ENCODE results near the gene NPIPB2. TPM values are rescaled to one million over a fixed set of nuclear protein-coding genes. Genes with fewer than 3 reads are reported as not detected.

NPIPB2 gene
- total and polyA plus RNA-seq, 2 of the 8 experiments (the other 6 are each of a cell fraction or from before 2014, with no cell fraction given), result 7.5 to 8.3 TPM

GRCh38 chr16:11914210-11915113 lies 27.4 kb downstream of the NPIPB2 start:
- Histone ChIP-seq H3K56ac (replicated peaks; ENCODE audit: insufficient read length, low read depth, low read length) (no peak overlapping the region), H3K9me3 (ENCODE audit: insufficient read depth in 2 of 2, low read depth in 1 of 2, low read length in 1 of 2) (no peaks in the 10 kb centered on the region), H3K36me3 (ENCODE audit: control insufficient read depth in 2 of 4, insufficient read depth in 4 of 4, low read length in 3 of 4) (0 out of 8 replicates have a peak, but pooled peaks cover 0 to 3% (median 0%) of the 10 kb centered on the region in 4 experiments), H2BK12ac (ENCODE audit: low read depth, low read length) (no peak overlapping the region), H3K23me2 (ENCODE audit: low read depth, low read length) (peaks cover 12% of the 10 kb centered on the region), H3K4me2 (ENCODE audit: insufficient read depth in 1 of 2, low read depth in 2 of 2, low read length in 2 of 2) (peak overlapping the region; percentile 79 to 84), H2BK120ac (replicated peaks; ENCODE audit: low read depth, low read length) (no peak overlapping the region), H3K79me2 (ENCODE audit: control insufficient read depth in 1 of 2, insufficient read depth in 2 of 2, low read length in 2 of 2) (peaks cover 34 to 57% of the 10 kb centered on the region in 2 experiments), H3K18ac (ENCODE audit: extremely low read depth, low read length) (peak overlapping the region; percentile 56; the same call in 1 of the 2 replicates), H2BK15ac (ENCODE audit: low read length) (no peak overlapping the region), H3K9ac (replicated peaks in 1 of 4; ENCODE audit: extremely low read depth in 1 of 4, low read depth in 3 of 4, low read length in 3 of 4) (peak overlapping the region in 3 of 4 experiments; percentile 58 to 80 (median 73); a peak in 5 of 7 replicates), H2AFZ (ENCODE audit: low read length) (peak overlapping the region; percentile 7), H4K8ac (ENCODE audit: extremely low read depth, insufficient read depth, low read length) (0 out of 2 replicates have a peak overlapping the region, but pooled peaks have one; percentile 4), H3K23ac (ENCODE audit: insufficient read length) (no peak overlapping the region), H3K79me1 (ENCODE audit: low read depth, low read length) (no peaks in the 10 kb centered on the region), H2BK20ac (ENCODE audit: low read length) (no peak overlapping the region), H2AK5ac (ENCODE audit: low read depth, low read length) (peak overlapping the region; percentile 9; the same call in 1 of the 2 replicates), H3K14ac (ENCODE audit: insufficient read length) (no peak overlapping the region), H3K4me3 (ENCODE audit: extremely low read depth in 1 of 4, insufficient read depth in 2 of 4, low read depth in 3 of 4, low read length in 4 of 4) (peak overlapping the region; percentile 77 to 99 (median 92)), H3K27ac (ENCODE audit: low read depth, low read length) (no peak overlapping the region), H3K27me3 (replicated peaks in 1 of 4; ENCODE audit: control insufficient read depth in 3 of 4, extremely low read depth in 1 of 4, insufficient read depth in 3 of 4, low read length in 3 of 4) (no peaks in the 10 kb centered on the region), H4K5ac (ENCODE audit: insufficient read length, low read depth, low read length) (no peak overlapping the region), H2BK5ac (ENCODE audit: low read depth, low read length) (no peak overlapping the region; the same call in 1 of the 2 replicates), H4K20me1 (replicated peaks in 1 of 2; ENCODE audit: control insufficient read depth in 1 of 2, insufficient read depth in 2 of 2, low read length in 2 of 2) (peaks cover 15 to 16% of the 10 kb centered on the region in 2 experiments), H3K4me1 (replicated peaks in 1 of 4; ENCODE audit: control insufficient read depth in 3 of 4, insufficient read depth in 4 of 4, low read length in 3 of 4) (peaks cover 0 to 10% (median 6%) of the 10 kb centered on the region in 4 experiments; a peak in 2 of 7 replicates), H4K91ac (replicated peaks; ENCODE audit: insufficient read length, low read length) (no peak overlapping the region), H3K4ac (replicated peaks; ENCODE audit: insufficient read length, low read depth, low read length) (no peak overlapping the region)
- no peak for FAIRE-seq
- TF ChIP-seq SAP30 (IDR thresholded peaks at IDR 0.05; ENCODE audit: insufficient read depth, insufficient replicate concordance, low read length), result peak; percentile 34
- TF ChIP-seq TAF7 (optimal IDR thresholded peaks at IDR 0.05; ENCODE audit: borderline replicate concordance, low read depth, low read length), result no peak
- no peak for TF ChIP-seq YY1 (IDR thresholded peaks at IDR 0.05; ENCODE audit: low read depth, low read length)
- no peak for TF ChIP-seq SIX5 (IDR thresholded peaks at IDR 0.05; ENCODE audit: low read depth, low read length)
- peak; percentile 32 for TF ChIP-seq KDM4A (IDR thresholded peaks at IDR 0.05; ENCODE audit: low read depth, low read length, severe bottlenecking)
- DNase-seq (ENCODE audit: low read depth in 1 of 2, low spot score in 2 of 2), result peak in 1 of 2 experiments; percentile 48
- CTCF ChIA-PET (ENCODE audit: partially characterized antibody), result interaction anchor here (0.6 to 0.8 kb wide), 2 partner anchors 9 to 37 kb away, joined by 3 to 5 read pairs; no protein-coding TSS in a partner anchor
- POLR2A ChIA-PET (ENCODE audit: partially characterized antibody), result interaction anchor here (0.6 kb wide), 1 partner anchor 520 kb away, joined by 3 read pairs; no protein-coding TSS in a partner anchor
- 20% methylated on average over 30 of the region's 30 CpGs; no CpG with 5 or more reads in 1 of the 2 experiments for WGBS, 2 experiments (ENCODE audit: extremely low coverage in 1 of 2, insufficient coverage in 1 of 2, insufficient read length in 1 of 2, insufficient replicate concordance in 2 of 2, low coverage in 1 of 2, low lambda C conversion rate in 2 of 2, missing lambda C conversion rate in 1 of 2)

Measured in H1 (cell line).